Cortex of kidney (tissue), 1 donor: ENCODE results near the gene DIPK1C.

Source experiments
- DNase-seq: peaks from one replicate; lab custom pipeline; 2025; lab: John Stamatoyannopoulos, UW

Gene DIPK1C

GRCh38 chr18:74482697-74483096 lies 25.6 kb upstream of the DIPK1C start:
- DNase-seq = no peak

- no peak for DNase-seq
These were observed 23.1 kb upstream of the DIPK1C start for GRCh38 chr18:74480149-74480651.

GRCh38 chr18:74479486-74480148 lies 22.5 kb upstream of the DIPK1C start:
- no peak for DNase-seq

GRCh38 chr18:74478880-74479279 lies 21.8 kb upstream of the DIPK1C start:
- DNase-seq = no peak

- DNase-seq = no peak
These were observed 21.2 kb upstream of the DIPK1C start for GRCh38 chr18:74478316-74478715.

- DNase-seq = no peak
These were observed 20.7 kb upstream of the DIPK1C start for GRCh38 chr18:74477771-74478170.

GRCh38 chr18:74476140-74476539 lies 19.0 kb upstream of the DIPK1C start:
- no peak for DNase-seq

GRCh38 chr18:74473976-74474640 lies 17.0 kb upstream of the DIPK1C start:
- no peak for DNase-seq

GRCh38 chr18:74472312-74472711 lies 15.2 kb upstream of the DIPK1C start:
- no peak for DNase-seq

- no peak for DNase-seq
These were observed 11.5 kb upstream of the DIPK1C start for GRCh38 chr18:74468547-74469061.

GRCh38 chr18:74465775-74466174 lies 8.7 kb upstream of the DIPK1C start:
- DNase-seq = no peak

- DNase-seq = no peak
These were observed 6.9 kb upstream of the DIPK1C start for GRCh38 chr18:74463983-74464382.

GRCh38 chr18:74463254-74463653 lies 6.1 kb upstream of the DIPK1C start:
- no peak for DNase-seq

- no peak for DNase-seq
These were observed 3.7 kb upstream of the DIPK1C start for GRCh38 chr18:74460825-74461224.

GRCh38 chr18:74459889-74460288 lies 2.8 kb upstream of the DIPK1C start:
- DNase-seq = no peak

GRCh38 chr18:74457725-74458421 lies 765 bp upstream of the DIPK1C start:
- no peak for DNase-seq

GRCh38 chr18:74456349-74457042 lies 612 bp downstream of the DIPK1C start:
- DNase-seq = no peak

- DNase-seq = no peak
These were observed 1.1 kb downstream of the DIPK1C start for GRCh38 chr18:74456017-74456348.

GRCh38 chr18:74455386-74455785 lies 1.7 kb downstream of the DIPK1C start:
- DNase-seq = no peak

GRCh38 chr18:74454279-74454751 lies 2.8 kb downstream of the DIPK1C start:
- DNase-seq = no peak

GRCh38 chr18:74453642-74454198 lies 3.4 kb downstream of the DIPK1C start:
- no peak for DNase-seq

GRCh38 chr18:74453016-74453566 lies 4.0 kb downstream of the DIPK1C start:
- no peak for DNase-seq
